Measurements from ENCODE around the gene NPIPA7.
"Not testable (repeated sequence)": the region's sequence is repeated elsewhere in the genome, so short reads cannot be mapped to it uniquely, and the experiment has no call there.

Gene NPIPA7

DNA sequence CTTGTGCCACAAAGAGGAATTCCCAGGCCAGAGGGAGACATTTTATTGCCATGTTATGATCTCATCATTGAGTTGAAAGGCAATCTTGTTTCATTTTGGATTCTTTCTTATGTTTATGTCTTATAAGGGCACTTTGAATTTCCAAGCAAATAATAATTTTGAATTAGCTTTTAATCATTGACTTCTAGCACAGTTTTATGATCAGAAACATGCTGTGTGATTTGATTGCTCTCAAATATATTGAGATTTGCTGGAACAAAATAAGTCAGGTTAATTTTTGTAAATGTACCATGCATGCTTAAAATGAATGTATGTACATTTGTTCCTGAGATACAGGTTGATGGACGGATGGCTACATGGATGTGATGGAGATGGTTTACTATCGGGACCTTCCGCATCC lies at the start of gene NPIPA7:
Gene NPIPA7 (plus strand): TSS at position 301 of the 400 bp plus-strand sequence. CDS start 105 bp downstream, outside the sequence.
- not testable (repeated sequence) for DNase-seq (ENCODE audit: low read depth in 3 of 3, low spot score in 1 of 3)

DNA sequence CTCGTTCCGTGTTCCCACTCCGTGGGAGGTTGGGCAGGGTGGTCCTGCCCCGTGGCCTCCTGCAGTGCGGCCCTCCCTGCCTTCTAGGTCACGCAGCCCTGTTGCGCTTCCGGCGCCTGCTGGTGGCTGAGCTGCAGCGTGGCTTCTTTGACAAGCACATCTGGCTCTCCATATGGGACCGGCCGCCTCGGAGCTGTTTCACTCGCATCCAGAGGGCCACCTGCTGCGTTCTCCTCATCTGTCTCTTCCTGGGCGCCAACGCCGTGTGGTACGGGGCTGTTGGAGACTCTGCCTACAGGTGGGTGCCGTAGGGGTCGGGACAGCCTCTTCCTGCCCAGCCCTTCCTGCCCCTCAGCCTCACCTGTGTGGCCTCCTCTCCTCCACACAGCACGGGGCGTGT lies 47.5 kb upstream of the NPIPA7 start:
- DNase-seq (ENCODE audit: low read depth in 3 of 3, low spot score in 1 of 3) = not testable (repeated sequence)

DNA sequence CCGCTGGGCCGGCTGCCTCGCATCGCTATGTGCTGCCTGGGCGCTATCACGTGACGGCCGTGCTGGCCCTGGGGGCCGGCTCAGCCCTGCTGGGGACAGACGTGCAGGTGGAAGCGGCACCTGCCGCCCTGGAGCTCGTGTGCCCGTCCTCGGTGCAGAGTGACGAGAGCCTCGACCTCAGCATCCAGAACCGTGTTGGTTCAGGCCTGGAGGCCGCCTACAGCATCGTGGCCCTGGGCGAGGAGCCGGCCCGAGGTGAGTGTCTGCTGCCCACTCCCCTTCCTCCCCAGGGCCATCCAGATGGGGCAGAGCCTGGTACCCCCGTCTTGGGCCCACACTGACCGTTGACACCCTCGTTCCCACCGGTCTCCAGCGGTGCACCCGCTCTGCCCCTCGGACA lies 21.4 kb upstream of the NPIPA7 start:
- DNase-seq (ENCODE audit: low read depth in 3 of 3, low spot score in 1 of 3) = not testable (repeated sequence)

DNA sequence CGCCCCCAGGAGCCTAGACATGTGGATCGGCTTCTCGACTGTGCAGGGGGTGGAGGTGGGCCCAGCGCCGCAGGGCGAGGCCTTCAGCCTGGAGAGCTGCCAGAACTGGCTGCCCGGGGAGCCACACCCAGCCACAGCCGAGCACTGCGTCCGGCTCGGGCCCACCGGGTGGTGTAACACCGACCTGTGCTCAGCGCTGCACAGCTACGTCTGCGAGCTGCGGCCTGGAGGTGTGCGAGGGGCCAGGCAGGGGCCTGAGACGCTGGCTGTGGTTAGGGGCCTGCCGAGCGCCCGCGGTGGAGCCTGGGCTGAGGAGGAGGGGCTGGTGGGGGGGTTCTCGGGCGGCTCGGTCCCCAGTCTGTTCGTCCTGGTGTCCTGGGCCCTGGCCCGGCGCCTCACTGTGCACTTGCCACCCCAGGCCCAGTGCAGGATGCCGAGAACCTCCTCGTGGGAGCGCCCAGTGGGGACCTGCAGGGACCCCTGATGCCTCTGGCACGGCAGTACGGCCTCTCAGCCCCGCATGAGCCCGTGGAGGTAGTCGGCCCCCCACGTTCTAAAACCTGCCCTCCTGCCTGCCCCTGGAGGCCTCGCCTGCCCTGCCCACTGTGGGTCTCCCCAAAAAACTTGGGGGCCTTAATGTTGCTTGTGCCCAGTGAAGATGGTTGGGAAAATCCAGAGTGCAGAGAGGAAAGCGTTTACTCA lies 20.2 kb upstream of the NPIPA7 start:
- DNase-seq (ENCODE audit: low read depth in 3 of 3, low spot score in 1 of 3) = not testable (repeated sequence)

DNA sequence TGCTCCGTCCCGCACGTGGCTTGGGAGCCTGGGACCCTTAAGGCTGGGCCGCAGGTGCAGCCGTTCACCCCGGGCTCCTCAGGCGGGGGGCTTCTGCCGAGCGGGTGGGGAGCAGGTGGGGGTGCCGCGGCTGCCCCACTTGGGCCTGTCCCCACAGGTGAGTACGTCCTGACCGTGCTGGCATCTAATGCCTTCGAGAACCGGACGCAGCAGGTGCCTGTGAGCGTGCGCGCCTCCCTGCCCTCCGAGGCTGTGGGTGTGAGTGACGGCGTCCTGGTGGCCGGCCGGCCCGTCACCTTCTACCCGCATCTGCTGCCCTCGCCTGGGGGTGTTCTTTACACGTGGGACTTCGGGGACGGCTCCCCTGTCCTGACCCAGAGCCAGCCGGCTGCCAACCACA lies 15.3 kb upstream of the NPIPA7 start:
- DNase-seq (ENCODE audit: low read depth in 3 of 3, low spot score in 1 of 3) = not testable (repeated sequence)

DNA sequence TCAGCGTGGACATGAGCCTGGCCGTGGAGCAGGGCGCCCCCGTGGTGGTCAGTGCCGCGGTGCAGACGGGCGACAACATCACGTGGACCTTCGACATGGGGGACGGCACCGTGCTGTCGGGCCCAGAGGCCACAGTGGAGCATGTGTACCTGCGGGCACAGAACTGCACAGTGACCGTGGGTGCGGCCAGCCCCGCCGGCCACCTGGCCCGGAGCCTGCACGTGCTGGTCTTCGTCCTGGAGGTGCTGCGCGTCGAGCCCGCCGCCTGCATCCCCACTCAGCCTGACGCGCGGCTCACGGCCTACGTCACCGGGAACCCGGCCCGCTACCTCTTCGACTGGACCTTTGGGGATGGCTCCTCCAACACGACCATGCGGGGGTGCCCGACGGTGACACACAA lies 14.8 kb upstream of the NPIPA7 start:
- not testable (repeated sequence) for DNase-seq (ENCODE audit: low read depth in 3 of 3, low spot score in 1 of 3)

DNA sequence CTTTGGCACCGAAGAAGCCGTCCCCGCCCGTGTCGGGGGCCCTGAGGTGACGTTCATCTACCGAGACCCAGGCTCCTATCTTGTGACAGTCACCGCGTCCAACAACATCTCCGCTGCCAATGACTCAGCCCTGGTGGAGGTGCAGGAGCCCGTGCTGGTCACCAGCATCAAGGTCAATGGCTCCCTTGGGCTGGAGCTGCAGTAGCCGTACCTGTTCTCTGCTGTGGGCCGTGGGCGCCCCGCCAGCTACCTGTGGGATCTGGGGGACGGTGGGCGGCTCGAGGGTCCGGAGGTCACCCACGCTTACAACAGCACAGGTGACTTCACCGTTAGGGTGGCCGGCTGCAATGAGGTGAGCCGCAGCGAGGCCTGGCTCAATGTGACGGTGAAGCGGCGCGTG lies 14.2 kb upstream of the NPIPA7 start:
- not testable (repeated sequence) for DNase-seq (ENCODE audit: low read depth in 3 of 3, low spot score in 1 of 3)

DNA sequence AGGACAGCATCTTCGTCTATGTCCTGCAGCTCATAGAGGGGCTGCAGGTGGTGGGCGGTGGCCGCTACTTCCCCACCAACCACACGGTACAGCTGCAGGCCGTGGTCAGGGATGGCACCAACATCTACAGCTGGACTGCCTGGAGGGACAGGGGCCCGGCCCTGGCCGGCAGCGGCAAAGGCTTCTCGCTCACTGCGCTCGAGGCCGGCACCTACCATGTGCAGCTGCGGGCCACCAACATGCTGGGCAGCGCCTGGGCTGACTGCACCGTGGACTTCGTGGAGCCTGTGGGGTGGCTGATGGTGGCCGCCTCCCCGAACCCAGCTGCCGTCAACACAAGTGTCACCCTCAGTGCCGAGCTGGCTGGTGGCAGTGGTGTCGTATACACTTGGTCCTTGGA lies 13.6 kb upstream of the NPIPA7 start:
- not testable (repeated sequence) for DNase-seq (ENCODE audit: low read depth in 3 of 3, low spot score in 1 of 3)

DNA sequence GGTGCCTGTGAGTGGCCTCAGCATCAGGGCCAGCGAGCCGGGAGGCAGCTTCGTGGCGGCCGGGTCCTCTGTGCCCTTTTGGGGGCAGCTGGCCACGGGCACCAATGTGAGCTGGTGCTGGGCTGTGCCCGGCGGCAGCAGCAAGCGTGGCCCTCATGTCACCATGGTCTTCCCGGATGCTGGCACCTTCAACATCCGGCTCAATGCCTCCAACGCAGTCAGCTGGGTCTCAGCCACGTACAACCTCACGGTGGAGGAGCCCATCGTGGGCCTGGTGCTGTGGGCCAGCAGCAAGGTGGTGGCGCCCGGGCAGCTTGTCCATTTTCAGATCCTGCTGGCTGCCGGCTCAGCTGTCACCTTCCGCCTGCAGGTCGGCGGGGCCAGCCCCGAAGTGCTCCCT lies 13.1 kb upstream of the NPIPA7 start:
- DNase-seq (ENCODE audit: low read depth in 3 of 3, low spot score in 1 of 3) = not testable (repeated sequence)

DNA sequence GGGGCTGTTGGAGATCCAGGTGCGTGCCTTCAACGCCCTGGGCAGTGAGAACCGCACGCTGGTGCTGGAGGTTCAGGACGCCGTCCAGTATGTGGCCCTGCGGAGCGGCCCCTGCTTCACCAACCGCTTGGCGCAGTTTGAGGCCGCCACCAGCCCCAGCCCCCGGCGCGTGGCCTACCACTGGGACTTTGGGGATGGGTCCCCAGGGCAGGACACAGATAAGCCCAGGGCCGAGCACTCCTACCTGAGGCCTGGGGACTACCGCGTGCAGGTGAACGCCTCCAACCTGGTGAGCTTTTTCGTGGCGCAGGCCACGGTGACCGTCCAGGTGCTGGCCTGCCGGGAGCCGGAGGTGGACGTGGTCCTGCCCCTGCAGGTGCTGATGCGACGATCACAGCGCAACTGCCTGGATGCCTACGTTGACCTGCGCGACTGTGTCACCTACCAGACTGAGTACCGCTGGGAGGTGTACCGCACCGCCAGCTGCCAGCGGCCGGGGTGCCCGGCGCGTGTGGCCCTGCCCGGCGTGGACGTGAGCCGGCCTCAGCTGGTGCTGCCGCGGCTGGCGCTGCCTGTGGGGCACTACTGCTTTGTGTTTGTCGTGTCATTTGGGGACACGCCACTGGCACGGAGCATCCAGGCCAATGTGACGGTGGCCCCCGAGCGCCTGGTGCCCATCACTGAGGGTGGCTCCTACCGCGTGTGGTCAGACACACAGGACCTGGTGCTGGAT lies 12.2 kb upstream of the NPIPA7 start:
- not testable (repeated sequence) for DNase-seq (ENCODE audit: low read depth in 3 of 3, low spot score in 1 of 3)

DNA sequence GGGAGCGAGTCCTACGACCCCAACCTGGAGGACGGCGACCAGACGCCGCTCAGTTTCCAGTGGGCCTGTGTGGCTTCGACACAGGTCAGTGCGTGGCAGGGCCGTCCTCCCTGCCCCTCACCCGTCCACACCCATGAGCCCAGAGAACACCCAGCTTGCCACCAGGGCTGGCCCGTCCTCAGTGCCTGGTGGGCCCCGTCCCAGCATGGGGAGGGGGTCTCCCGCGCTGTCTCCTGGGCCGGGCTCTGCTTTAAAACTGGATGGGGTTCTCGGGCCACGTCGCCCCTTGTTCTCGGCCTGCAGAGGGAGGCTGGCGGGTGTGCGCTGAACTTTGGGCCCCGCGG lies 11.7 kb upstream of the NPIPA7 start:
- not testable (repeated sequence) for DNase-seq (ENCODE audit: low read depth in 3 of 3, low spot score in 1 of 3)

DNA sequence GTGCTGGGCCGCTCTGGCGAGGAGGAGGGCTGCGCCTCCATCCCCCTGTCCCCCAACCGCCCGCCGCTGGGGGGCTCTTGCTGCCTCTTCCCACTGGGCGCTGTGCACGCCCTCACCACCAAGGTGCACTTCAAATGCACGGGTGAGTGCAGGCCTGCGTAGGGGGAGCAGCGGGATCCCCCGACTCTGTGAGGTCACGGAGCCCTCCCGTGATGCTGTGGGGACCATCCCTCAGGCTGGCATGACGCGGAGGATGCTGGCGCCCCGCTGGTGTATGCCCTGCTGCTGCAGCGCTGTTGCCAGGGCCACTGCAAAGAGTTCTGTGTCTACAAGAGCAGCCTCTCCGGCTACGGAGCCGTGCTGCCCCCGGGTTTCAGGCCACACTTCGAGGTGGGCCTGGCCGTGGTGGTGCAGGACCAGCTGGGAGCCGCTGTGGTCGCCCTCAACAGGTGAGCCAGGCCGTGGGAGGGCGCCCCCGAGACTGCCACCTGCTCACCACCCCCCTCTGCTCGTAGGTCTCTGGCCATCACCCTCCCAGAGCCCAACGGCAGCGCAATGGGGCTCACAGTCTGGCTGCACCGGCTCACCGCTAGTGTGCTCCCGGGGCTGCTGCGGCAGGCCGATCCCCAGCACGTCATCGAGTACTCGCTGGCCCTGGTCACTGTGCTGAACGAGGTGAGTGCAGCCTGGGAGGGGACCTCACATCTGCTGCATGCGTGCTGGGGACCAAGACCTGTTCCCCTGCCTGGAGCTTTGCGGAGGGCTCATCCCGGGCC lies 9.7 kb upstream of the NPIPA7 start:
- not testable (repeated sequence) for DNase-seq (ENCODE audit: low read depth in 3 of 3, low spot score in 1 of 3)

DNA sequence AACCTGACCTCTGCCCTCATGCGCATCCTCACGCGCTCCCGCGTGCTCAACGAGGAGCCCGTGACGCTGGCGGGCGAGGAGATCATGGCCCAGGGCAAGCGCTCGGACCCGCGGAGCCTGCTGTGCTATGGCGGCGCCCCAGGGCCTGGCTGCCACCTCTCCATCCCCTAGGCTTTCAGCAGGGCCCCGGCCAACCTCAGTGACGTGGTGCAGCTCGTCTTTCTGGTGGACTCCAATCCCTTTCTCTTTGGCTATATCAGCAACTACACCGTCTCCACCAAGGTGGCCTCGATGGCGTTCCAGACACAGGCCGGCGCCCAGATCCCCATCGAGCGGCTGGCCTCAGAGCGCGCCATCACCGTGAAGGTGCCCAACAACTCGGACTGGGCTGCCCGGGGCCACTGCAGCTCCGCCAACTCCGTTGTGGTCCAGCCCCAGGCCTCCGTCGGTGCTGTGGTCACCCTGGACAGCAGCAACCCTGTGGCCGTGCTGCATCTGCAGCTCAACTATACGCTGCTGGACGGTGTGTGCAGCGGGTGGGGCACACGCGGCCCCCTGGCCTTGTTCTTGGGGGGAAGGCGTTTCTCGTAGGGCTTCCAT lies 7.7 kb upstream of the NPIPA7 start:
- not testable (repeated sequence) for DNase-seq (ENCODE audit: low read depth in 3 of 3, low spot score in 1 of 3)

DNA sequence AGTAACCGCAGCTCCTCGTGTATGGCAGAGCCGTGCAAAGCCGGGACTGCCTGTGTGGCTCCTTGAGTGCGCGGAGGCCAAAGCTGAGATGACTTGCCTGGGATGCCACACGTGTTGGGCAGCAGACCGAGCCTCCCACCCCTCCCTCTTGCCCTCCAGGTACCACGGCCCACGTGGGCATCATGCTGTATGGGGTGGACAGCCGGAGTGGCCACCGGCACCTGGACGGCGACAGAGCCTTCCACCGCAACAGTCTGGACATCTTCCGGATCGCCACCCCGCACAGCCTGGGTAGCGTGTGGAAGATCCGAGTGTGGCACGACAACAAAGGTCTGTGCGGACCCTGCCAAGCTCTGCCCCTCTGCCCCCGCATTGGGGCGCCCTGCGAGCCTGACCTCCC lies 4.7 kb upstream of the NPIPA7 start:
- DNase-seq (ENCODE audit: low read depth in 3 of 3, low spot score in 1 of 3) = not testable (repeated sequence)

DNA sequence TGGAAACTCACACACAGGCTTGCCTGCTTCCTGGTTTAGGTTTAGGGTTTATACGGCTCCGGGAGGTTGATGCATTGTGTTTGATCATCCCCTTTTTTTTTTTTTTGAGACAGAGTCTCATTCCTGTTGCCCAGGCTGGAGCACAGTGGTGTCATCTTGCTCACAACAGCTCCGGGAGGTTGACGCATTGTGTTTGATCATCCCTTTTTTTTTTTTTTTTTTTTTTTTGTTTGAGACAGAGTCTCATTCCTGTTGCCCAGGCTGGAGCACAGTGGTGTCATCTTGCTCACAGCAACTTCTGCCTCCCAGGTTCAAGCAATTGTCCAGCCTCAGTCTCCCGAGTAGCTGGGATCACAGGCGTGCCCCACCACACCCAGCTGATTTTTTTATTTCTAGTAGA lies 20.7 kb downstream of the NPIPA7 start:
- not testable (repeated sequence) for DNase-seq (ENCODE audit: low read depth in 3 of 3, low spot score in 1 of 3)

DNA sequence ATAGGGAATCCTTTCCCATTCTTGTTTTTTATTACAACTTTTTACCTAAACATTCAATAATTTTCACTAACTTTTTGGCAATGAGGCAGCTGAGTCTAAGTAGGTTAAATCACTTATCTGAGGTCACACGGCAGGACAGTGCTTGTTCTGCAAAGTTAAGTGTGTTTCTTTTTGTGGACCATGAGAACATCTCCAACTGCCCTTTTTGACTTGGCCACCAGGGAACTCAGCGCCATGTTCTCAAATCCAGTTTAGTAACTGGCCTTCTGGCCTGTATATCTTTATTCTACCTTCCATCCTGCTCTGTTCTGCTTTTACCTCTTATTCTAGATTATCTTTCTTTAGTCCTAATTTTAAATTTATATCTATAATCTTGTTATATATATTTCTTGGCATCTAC lies 23.4 kb downstream of the NPIPA7 start:
- not testable (repeated sequence) for DNase-seq (ENCODE audit: low read depth in 3 of 3, low spot score in 1 of 3)

DNA sequence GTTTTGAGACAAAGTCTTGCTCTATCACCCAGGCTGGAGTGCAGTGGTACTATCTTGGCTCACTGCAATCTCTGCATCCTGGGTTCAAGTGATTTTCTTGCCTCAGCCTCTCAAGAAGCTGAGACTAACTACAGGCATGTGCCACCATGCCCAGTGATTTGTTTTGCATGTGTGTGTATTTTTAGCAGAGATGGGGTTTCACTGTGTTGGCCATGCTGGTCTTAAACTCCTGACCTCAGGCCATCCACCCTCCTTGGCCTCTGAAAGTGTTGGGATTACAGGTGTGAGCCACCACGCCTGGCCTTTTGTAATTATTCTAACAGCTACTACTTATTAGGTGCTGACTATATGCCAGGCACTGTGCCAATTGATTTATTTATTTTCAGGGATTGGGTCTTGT lies 25.3 kb downstream of the NPIPA7 start:
- DNase-seq (ENCODE audit: low read depth in 3 of 3, low spot score in 1 of 3) = not testable (repeated sequence)

DNA sequence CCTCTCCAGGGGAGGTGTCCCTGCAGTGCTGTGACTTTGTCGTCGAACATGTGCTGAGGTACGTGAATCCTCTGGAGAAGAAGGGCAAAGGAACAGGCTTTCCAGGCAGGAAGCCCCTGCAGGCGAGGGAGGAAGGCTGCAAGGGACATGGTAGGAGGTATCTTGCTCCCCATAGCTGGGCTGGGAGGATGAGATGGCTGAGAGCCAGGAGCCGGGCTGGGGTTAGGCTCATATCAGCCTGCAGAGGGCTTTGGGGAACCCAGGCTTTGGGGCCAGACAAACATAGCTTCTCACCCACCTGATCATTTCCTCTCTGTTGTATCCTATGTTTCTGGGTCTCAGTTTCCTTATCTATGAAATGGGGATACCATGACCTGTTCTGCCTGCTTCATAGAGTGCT lies 26.5 kb downstream of the NPIPA7 start:
- DNase-seq (ENCODE audit: low read depth in 3 of 3, low spot score in 1 of 3) = not testable (repeated sequence)

DNA sequence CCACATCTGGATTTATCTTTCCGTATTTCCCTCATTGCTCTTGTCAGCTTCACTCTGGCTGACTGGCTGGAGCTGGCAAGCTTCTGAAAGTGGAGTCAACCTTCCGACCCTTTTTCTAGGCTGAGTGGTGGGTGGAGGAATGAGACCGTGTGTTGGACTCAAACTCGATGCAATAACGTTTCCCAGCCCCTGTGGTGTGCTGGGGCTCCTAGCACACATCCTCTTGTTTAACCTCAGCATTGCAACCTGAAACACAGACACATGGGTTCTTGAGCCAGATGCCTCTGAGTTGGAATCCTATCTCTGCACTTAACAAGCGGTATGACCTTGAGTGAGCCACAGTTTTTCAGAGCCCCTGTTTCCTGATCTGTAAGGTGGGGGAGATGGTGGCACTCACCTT lies 29.5 kb downstream of the NPIPA7 start:
- not testable (repeated sequence) for DNase-seq (ENCODE audit: low read depth in 3 of 3, low spot score in 1 of 3)

DNA sequence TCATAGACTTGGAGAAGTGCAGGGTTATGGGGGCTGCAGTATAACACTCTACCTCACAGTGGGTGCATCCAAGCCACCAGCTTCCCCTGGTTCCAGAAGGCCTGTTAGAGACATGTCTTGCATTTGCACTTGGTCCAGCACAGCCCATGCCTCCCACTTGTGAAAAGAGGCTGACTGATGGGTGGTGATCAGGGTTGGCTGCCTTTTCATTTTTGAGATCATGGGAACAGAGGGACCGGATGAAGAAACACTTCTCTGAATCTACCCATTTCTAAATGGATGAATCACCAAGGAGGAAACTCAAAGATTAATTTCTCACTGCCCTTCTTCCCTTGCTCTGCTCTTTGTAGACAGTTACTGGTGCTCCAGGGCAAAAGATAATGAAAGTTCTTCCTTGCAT lies 34.8 kb downstream of the NPIPA7 start:
- DNase-seq (ENCODE audit: low read depth in 3 of 3, low spot score in 1 of 3) = not testable (repeated sequence)

DNA sequence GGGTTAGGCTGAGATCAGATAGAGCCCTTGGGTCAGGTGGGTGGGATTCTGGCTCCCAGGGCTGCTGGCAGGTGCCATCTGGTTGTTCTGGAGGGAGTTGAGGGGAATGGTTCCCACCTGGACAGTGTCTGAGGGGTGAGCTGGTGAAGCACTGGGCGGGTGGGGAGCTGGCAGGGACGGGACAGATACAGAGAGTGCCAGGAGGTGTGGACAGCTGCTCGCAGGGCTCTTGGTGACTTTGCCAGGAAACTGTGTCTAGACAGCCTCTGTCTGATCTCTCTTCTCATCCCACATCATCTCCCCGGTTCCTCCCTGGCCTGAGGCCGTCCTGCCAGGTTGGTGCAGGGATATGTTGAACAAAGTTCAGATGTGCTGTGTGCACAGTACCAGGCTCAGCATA lies 38.1 kb downstream of the NPIPA7 start:
- DNase-seq (ENCODE audit: low read depth in 3 of 3, low spot score in 1 of 3) = not testable (repeated sequence)

Measured in stimulated activated CD4-positive, alpha-beta T cell treated with anti-CD3 and anti-CD28 coated beads, TNF-alpha, amount 100 ng/mL, for 1 hour (primary cell).